GM12892 (cell line): Measurements from ENCODE around the gene GPR6.

Experiments used
- POLR2A ChIP-seq: IDR thresholded peaks from 2 replicates; pipeline ENCODE4 v1.6.1; 2011; ENCODE audit warnings: low read depth, low read length, control low read depth
- TAF1 ChIP-seq: IDR thresholded peaks from 2 replicates; pipeline ENCODE4 v1.6.1; 2011; ENCODE audit warnings: low read depth, mild to moderate bottlenecking, control low read depth, low read length, borderline replicate concordance

- TF ChIP-seq TAF1 (no peak), POLR2A (no peak)
Observed at GRCh38 chr6:109949281-109950065, 28.6 kb upstream of the GPR6 start.
